Cardiac fibroblast (primary cell): ENCODE data around the gene WNT9B.

Experiments used
- DNase-seq, 2 donors: peaks; one replicate each; pipeline versions ENCODE4 v3.0.0 to v3.0.0-alpha.2; 2010; ENCODE audit warnings: low read depth in 2 of 2
- H3K4me3 ChIP-seq, 2 donors: replicated peaks in 1 of 2; 1 replicate in 1 of 2; 2 replicates in 1 of 2; pipeline ENCODE4 v1.5.1; 2011; ENCODE audit warnings: low read depth in 2 of 2, low read length in 2 of 2, mild to moderate bottlenecking in 2 of 2, moderate library complexity in 1 of 2
- CTCF ChIP-seq: IDR thresholded peaks from one replicate; pipeline ENCODE4 v1.5.1; 2011; ENCODE audit warnings: low read depth, mild to moderate bottlenecking, low read length, inconsistent platforms

Gene WNT9B

GRCh38 chr17:46854515-46854914, 3.1 kb downstream of the WNT9B start:
- no peak overlapping the region for H3K4me3 ChIP-seq
- no peak for TF ChIP-seq CTCF
- no peak for DNase-seq

GRCh38 chr17:46854948-46855347, 3.6 kb downstream of the WNT9B start:
- no peak for DNase-seq
- no peak for TF ChIP-seq CTCF

GRCh38 chr17:46857600-46857999, 6.2 kb downstream of the WNT9B start:
- no peak for DNase-seq
- no peak for TF ChIP-seq CTCF

More at GRCh38 chr17:46854948-46855347, 3.6 kb downstream of the WNT9B start:
- no peak overlapping the region for H3K4me3 ChIP-seq

GRCh38 chr17:46859996-46860395, 8.6 kb downstream of the WNT9B start:
- DNase-seq = no peak
- no peak overlapping the region for H3K4me3 ChIP-seq
- no peak for TF ChIP-seq CTCF

More at GRCh38 chr17:46857600-46857999, 6.2 kb downstream of the WNT9B start:
- no peak overlapping the region for H3K4me3 ChIP-seq

DNA sequence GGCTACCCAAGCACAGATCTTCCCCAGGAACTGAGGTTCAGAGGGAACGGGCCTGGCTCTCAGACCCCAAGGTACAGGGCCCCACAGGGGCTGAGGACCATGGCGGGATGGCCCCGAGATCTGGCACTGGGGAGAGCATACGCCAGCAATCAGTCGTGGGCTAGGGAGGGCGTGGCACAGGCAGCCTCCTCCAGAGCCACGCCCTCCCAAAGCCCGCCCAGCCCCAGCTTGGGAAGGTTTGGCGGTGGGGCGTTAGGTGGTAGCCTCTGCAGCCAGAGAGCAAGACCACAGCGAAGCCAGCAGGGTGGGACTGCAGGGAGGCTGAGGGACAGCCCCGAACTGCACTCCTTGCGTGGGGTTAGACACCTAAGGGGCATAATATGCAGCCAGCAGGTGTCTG, 11.6 kb downstream of the WNT9B start:
- no peak for TF ChIP-seq CTCF
- DNase-seq = no peak

DNA sequence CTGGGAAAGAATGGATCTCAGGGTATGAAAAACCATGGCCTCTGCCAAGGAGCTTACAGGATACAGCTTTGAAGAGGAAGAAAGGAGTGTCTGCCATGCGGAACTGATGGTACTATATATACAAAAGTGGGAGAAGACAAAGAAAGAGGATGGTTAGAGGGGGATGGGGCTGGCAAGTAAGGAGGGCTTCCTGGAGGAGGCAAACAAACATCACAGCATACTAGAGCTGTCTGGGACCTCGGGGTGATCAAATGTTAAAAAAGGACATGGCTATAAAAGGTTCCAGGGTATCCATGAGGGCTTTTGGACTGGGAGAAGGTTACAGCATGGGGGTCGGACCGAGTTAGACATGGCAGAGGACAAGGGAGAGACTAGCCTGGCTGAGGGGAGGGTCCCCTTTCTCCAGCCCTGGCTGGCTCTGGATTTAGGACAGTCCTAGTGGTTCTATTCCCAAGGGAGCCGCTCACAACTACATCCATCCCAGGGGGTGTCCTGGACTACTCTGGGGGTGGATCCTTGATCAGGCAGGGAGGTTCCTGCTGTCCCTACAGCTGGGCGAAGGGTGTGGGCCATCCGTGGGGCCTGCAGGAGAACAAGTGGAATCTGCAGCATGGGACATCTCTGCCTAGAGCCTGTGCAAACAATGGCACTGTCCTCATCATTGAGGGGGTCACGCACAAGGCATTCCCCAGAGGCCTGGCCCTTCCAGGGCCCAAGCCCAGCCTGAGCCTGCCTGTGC, 12.2 kb downstream of the WNT9B start:
- no peak overlapping the region for H3K4me3 ChIP-seq
- DNase-seq = no peak
- TF ChIP-seq CTCF = no peak

More for the DNA sequence above, 11.6 kb downstream of the WNT9B start:
- H3K4me3 ChIP-seq = no peak overlapping the region

- DNase-seq = peak in 1 of 2 donors; percentile 2
- TF ChIP-seq CTCF = no peak
Measured at GRCh38 chr17:46865100-46865499, 13.7 kb downstream of the WNT9B start.

More at GRCh38 chr17:46865100-46865499, 13.7 kb downstream of the WNT9B start:
- no peak overlapping the region for H3K4me3 ChIP-seq
